Body of pancreas (tissue), 4 donors: Measurements from ENCODE around the gene BARX2.

ENCODE experiments used
- CTCF ChIP-seq, 7 experiments: fragments of 450-650 bp in 4 of 7; fragments of 200-600 bp in 3 of 7; sonication (generic) in 3 of 7; IDR thresholded peaks; one replicate each; pipeline ENCODE4 v1.5.1; 2016 to 2019; ENCODE audit warnings: antibody characterized with exemption in 7 of 7
- POLR2A ChIP-seq, 3 donors: fragments of 450-650 bp; IDR thresholded peaks; one replicate each; pipeline ENCODE4 v1.6.1; 2016; ENCODE audit warnings: antibody characterized with exemption in 3 of 3, mild to moderate bottlenecking in 2 of 3

GRCh38 chr11:129445226-129445625, 69.6 kb downstream of the BARX2 start:
- TF ChIP-seq POLR2A (IDR thresholded peaks at IDR 0.05) (no peak), CTCF (IDR thresholded peaks at IDR 0.05) (no peak)
